WI38 (cell line): ENCODE results near the gene NLRP1.

Experiments
- H3K4me3 ChIP-seq: 2 replicates; pipeline ENCODE4 v1.5.1; 2011; ENCODE audit warnings: low read depth, mild to moderate bottlenecking, control low read depth, low read length
- TF ChIP-seq, protein P1 (sequence below): IDR thresholded peaks from 2 replicates; pipeline ENCODE4 v1.5.1; 2012; ENCODE audit warnings: low read depth, mild to moderate bottlenecking, control low read depth, low read length

NLRP1 gene

GRCh38 chr17:5584383-5585286 is at the start of gene NLRP1:
Gene NLRP1, minus strand, starts transcription at chr17:5584509. Its CDS starts 552 bp downstream, at chr17:5583957.
- peak within 1 kb of the TSS; percentile 65 for H3K4me3 ChIP-seq
- TF ChIP-seq, protein P1, sequence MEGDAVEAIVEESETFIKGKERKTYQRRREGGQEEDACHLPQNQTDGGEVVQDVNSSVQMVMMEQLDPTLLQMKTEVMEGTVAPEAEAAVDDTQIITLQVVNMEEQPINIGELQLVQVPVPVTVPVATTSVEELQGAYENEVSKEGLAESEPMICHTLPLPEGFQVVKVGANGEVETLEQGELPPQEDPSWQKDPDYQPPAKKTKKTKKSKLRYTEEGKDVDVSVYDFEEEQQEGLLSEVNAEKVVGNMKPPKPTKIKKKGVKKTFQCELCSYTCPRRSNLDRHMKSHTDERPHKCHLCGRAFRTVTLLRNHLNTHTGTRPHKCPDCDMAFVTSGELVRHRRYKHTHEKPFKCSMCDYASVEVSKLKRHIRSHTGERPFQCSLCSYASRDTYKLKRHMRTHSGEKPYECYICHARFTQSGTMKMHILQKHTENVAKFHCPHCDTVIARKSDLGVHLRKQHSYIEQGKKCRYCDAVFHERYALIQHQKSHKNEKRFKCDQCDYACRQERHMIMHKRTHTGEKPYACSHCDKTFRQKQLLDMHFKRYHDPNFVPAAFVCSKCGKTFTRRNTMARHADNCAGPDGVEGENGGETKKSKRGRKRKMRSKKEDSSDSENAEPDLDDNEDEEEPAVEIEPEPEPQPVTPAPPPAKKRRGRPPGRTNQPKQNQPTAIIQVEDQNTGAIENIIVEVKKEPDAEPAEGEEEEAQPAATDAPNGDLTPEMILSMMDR: no peak

DNA sequence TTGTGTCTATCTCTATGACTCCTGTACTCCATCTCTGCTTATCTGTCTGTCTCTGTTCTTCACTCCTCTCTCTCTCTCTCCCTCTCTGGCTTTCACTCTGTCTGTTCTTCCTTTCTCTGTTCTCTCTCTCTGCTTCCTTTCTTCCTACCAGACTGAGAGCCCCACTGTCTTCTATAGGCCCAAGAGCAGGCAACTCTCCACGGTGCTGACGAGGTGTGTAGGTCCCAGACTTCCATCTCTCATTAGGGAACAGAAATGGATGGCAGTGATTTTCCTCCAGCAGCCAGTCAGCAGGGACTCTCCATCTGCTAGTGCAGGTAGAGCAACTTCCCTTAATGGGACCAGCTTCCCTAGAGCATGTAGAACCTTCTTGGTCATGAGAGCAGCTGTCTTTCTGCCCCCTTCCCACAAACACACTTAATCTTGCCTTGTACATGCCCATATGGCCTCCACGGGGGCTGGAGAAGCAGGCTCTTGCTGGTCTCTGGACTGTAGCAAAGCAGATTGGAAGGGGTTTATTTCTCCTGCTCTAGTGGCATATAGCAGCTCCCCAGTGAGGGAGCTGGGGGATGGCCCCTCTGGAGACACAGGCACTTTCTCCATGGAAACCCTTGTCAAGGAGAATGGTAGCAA is 47.8 kb upstream of the NLRP1 start:
- TF ChIP-seq, protein P1: no peak
- H3K4me3 ChIP-seq: no peak overlapping the region

- H3K4me3 ChIP-seq: no peak overlapping the region
- TF ChIP-seq, protein P1: no peak
These were observed 46.1 kb upstream of the NLRP1 start for GRCh38 chr17:5630434-5630833.

DNA sequence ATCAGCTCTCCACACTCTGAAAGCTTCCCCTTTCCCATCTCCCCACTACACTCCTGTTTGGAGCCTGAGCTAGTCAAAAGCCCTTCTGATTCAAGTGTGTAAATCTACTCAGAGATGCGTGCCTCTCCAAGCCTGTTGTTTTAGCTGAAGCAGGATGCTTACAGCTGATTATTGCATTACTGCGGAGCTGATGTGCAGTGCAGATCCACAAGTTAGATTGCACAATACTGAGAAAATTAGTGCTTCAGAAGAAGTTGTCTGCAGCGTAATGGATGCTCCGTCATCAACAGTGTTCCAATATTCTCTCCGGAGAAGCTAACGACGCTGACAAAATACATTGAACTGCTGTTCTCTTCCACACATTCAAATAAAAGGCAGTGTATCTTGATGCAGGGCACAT is 44.8 kb upstream of the NLRP1 start:
- no peak overlapping the region for H3K4me3 ChIP-seq
- TF ChIP-seq, protein P1: no peak

DNA sequence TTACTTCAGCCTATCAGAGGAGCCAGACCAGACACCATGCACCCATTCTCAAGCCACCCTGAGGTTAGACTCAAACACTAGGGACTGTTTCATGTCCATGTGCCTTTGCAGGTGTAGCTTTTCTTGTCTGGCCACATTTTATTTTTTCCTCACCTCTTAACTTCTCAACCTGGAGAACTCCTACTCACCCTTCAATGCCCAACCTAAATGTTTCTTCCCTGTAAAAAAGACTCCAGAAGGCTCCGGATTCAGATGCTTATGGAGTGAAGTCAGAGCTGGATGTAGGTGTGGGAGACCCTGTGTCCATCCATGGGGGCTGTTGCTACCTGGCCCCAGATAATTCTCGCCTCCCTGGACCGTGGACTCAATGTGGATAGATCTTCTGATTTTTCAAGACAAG is 44.0 kb upstream of the NLRP1 start:
- TF ChIP-seq, protein P1: no peak
- no peak overlapping the region for H3K4me3 ChIP-seq

- no peak overlapping the region for H3K4me3 ChIP-seq
- TF ChIP-seq, protein P1: no peak
These were observed 39.9 kb upstream of the NLRP1 start for GRCh38 chr17:5624211-5624610.

GRCh38 chr17:5621729-5622128 is 37.4 kb upstream of the NLRP1 start:
- no peak overlapping the region for H3K4me3 ChIP-seq
- TF ChIP-seq, protein P1: no peak
